NCI-H69 (cell line): ENCODE measurements around the gene RERE.
"Not testable (repeated sequence)": the region's sequence is repeated elsewhere in the genome, so short reads cannot be mapped to it uniquely, and the experiment has no call there.

Experiments used
- DNase-seq: peaks from one replicate; lab custom pipeline; 2025; lab: John Stamatoyannopoulos, UW

Gene RERE

GRCh38 chr1:8718850-8719361 is 98.5 kb downstream of the RERE start:
- DNase-seq = peak; percentile 70

- no peak for DNase-seq
Observed at GRCh38 chr1:8717148-8717547, 100.3 kb downstream of the RERE start.

- DNase-seq = no peak
Observed at GRCh38 chr1:8716238-8716637, 101.2 kb downstream of the RERE start.

DNA sequence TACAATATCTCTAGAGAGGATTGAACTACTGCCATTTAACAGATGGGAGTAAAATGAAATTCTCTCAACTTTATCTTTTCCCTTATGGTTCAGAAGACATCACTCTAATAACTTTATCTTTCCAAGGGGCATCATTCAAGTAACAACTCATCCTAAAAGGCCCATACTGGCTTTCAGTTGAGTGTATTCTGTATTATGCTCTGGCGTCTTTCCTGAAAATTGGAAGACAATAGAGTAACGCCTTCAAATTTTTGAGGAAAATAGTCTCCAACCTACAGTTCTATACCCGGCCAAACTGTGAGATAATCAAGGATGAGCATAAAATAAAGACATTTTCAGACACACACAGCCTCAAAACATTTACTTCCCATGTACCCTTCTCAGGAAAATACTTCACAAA is 103.3 kb downstream of the RERE start:
- no peak for DNase-seq

- peak; percentile 95 for DNase-seq
Observed at GRCh38 chr1:8712413-8713231, 104.8 kb downstream of the RERE start.

DNA sequence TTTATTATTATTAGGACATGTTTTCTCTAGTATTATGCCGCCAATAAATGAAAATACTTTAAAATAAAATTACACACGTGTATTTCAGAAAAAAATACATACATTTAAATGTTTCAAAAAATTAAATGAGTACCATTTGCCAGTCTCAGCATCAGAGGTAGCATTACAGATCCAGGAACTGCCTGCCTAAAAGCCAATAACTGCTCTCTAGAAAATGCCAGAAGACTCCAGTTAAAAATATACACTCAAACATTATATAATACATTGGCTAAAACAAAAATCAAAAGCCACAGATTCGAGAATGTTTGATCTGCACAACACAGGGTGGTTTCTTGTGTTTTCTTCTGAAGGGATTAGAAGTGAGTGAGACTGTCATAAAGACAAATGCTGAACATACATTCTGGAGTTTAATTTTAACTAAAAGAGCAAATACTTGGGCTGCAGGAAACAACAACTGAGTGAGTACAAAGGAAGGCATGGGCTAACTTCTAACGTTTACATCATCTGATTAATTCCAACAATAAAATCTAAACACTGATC is 105.5 kb downstream of the RERE start:
- no peak for DNase-seq

GRCh38 chr1:8711151-8711550 is 106.3 kb downstream of the RERE start:
- no peak for DNase-seq

DNA sequence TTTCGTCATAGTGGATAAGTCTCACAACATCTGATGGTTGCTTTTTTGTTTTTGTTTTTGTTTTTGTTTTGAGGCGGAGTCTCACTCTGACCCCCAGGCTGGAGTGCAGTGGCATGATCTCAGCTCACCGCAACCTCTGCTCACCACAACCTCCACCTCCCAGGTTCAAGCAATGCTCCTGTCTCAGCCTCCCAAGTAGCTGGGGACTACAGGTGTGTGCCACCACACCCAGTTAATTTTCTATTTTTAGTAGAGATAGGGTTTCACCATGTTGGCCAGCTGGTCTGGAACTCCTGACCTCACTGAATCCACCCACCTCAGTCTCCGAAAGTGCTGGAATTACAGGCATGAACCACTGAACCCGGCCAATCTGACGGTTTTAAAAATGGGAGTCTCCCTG is 109.2 kb downstream of the RERE start:
- no peak for DNase-seq

- peak; percentile 95 for DNase-seq
Observed at GRCh38 chr1:8706995-8707396, 110.4 kb downstream of the RERE start.

- no peak for DNase-seq
Observed at GRCh38 chr1:8706291-8706690, 111.1 kb downstream of the RERE start.

DNA sequence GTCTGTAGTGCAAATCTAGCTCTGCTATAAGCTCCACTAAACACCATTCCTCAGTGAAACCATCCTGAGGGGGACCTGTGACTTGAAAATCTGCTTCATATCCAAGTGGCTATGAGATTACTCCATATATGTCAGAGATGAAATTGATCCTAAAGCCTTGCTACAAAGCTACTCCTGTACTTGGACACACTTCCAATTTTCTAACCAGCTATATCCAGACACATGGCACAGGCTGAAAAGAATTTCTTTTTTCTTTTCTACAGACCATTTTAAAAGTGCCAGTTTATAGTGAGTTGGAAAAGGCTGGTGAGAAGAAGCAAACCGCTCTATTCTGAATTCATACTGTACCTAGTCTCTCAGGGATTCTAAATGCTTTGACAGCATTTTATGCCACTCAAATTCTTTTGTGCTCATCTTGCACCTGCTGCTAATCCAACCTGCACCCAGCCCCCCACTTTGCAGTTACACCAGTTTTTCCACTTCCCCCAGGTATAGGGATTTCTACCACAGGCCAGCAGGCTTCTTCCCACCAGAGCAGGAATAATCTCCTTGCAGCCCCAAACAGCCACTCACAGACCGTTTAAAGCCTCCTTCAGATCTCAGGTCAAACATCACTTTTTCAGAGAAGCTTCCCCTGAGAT is 112.5 kb downstream of the RERE start:
- peak; percentile 40 for DNase-seq

- peak; percentile 96 for DNase-seq
Observed at GRCh38 chr1:8702850-8703810, 114.3 kb downstream of the RERE start.

DNA sequence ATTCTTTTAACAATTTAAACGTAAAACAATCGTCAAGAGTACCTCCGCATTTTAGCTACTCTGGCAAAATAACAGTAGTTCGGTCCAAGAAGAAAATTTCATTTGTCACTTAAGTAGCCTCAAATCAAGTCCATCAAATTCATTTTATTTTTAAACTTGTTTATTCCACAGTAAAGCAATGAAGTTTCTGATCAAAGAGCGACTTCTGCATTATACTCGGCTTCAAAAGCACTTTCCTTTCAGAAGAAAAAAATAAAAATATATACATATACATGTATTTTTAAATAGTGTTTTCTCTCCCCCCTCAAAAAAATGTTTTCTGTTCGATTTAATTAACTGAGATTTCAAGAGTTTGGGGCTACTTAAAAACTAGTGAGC is 115.0 kb downstream of the RERE start:
- no peak for DNase-seq

GRCh38 chr1:8701794-8702471 is 115.5 kb downstream of the RERE start:
- peak; percentile 69 for DNase-seq

DNA sequence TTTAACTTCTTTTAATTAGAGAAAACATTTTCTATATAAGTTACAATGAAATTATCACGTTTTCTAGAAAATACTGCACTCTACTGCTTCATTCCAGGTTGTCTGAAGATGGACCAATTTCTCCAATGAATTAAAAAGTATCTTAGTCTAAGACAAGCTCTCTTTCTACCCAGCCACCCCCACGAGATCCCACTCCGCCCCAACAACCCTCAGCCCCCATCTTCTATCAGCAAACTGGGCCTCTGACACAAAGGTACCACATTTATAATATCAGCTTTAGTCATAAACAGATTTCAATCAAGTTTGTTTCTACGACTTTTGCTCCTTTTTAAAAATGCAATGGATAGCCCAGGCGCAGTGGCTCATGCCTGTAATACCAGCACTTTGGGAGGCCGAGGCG is 117.8 kb downstream of the RERE start:
- DNase-seq = no peak

DNA sequence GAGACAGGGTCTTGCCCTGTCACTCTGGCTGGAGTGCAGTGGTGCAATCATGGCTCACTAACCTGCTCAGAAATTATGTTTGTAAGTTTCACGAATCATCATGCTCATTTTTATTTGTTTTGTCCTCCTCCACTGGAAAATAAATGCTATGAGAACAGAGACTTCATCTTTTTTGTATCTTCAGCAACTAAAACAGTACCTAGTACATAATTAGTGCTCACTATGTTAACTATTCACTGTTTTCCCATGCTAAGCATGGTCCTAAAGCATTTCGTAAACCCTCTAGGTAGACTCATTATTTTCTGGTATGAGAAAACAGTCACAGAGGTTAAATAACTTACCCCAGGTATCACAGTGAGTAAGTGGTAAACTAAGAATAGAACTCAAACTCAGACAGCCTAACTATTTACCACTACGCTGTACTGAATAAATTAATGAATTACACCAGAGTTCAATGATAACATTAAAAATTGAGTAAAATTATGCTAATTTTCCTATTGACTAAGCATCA is 118.4 kb downstream of the RERE start:
- DNase-seq = no peak

GRCh38 chr1:8698012-8698630 is 119.3 kb downstream of the RERE start:
- peak; percentile 69 for DNase-seq

GRCh38 chr1:8695442-8695841 is 122.0 kb downstream of the RERE start:
- DNase-seq = not testable (repeated sequence)

DNA sequence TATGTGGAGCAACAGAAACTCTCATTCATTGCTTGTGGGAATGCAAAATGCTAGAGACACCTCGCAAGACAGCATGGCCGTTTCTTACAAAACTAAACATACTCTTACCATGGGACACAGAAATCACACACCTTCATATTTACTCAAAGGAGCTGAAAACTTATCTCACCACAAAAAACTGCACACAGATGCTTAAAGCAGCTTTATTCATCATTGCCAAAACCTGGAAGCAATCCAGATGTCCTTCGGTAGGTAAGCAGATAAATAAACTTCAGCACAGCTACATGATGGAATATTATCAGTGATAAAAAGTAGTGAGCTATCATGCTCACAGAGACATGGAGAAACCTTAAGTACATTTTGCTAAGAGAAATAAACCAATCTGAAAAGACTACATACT is 124.3 kb downstream of the RERE start:
- DNase-seq = no peak

GRCh38 chr1:8691662-8692061 is 125.8 kb downstream of the RERE start:
- DNase-seq = no peak

GRCh38 chr1:8690253-8690525 is 127.3 kb downstream of the RERE start:
- no peak for DNase-seq
